IMR-90 (cell line): ENCODE data around the gene RNPEP. TPM values are rescaled to one million over a fixed set of nuclear protein-coding genes. Genes with fewer than 3 reads are reported as not detected.

Source experiments
- ATAC-seq: fragments of 200-7000 bp; cut with Tn5 transposase; 2 replicates; pipeline ENCODE4 v1.9.1; 2020; ENCODE audit warnings: low read depth, mild to moderate bottlenecking, moderate library complexity
- BruUV-seq: library from RNA; stranded (reverse); fragments of 400-500 nt; replicated peaks from 2 replicates; lab custom pipeline; 2021; lab: Mats Ljungman, UMichigan
- CTCF ChIA-PET: fragments of 300-600 bp; formaldehyde crosslinking; extraction: SDS; loops from one replicate; lab custom pipeline; 2021; ENCODE audit warnings: antibody characterized with exemption; lab: Yijun Ruan, JAX
- POLR2A ChIA-PET: fragments of 300-600 bp; sonication (Branson Sonifier 250); formaldehyde crosslinking; loops from one replicate; lab custom pipeline; 2022; ENCODE audit warnings: antibody characterized with exemption; ENCODE audit not compliant: unreplicated experiment; lab: Charles Lee
- DNase-seq: peaks from one replicate; pipeline ENCODE4 v3.0.0; 2013
- H2AFZ ChIP-seq: replicated peaks from 2 replicates; pipeline ENCODE3; 2013; ENCODE audit warnings: low read length, mild to moderate bottlenecking; ENCODE audit not compliant: poor library complexity
- H2AK5ac ChIP-seq: 2 replicates; pipeline ENCODE4 v1.6.1; 2013; ENCODE audit warnings: low read depth, low read length, inconsistent platforms
- H2AK9ac ChIP-seq: replicated peaks from 2 replicates; pipeline ENCODE3; 2013; ENCODE audit warnings: mild to moderate bottlenecking, low read depth, low read length, moderate library complexity; ENCODE audit not compliant: poor library complexity
- H2BK120ac ChIP-seq: 2 replicates; pipeline ENCODE4 v1.6.1; 2013; ENCODE audit warnings: low read depth, low read length, inconsistent platforms
- H2BK15ac ChIP-seq: 3 replicates; pipeline ENCODE4 v1.6.1; 2013; ENCODE audit warnings: low read depth, low read length, inconsistent platforms
- H2BK20ac ChIP-seq: 2 replicates; pipeline ENCODE4 v1.6.1; 2013; ENCODE audit warnings: low read depth, mild to moderate bottlenecking, inconsistent platforms, low read length, moderate library complexity
- H2BK5ac ChIP-seq: 2 replicates; pipeline ENCODE4 v1.6.1; 2013; ENCODE audit warnings: mild to moderate bottlenecking, low read depth, low read length, inconsistent platforms; ENCODE audit not compliant: poor library complexity, severe bottlenecking
- H3K14ac ChIP-seq: replicated peaks from 2 replicates; pipeline ENCODE4 v1.6.1; 2013; ENCODE audit warnings: low read depth, low read length, inconsistent platforms
- H3K18ac ChIP-seq: 2 replicates; pipeline ENCODE4 v1.6.1; 2013; ENCODE audit warnings: low read depth, low read length, control low read depth
- H3K23ac ChIP-seq: 2 replicates; pipeline ENCODE4 v1.6.1; 2013; ENCODE audit warnings: low read depth, low read length, inconsistent platforms
- H3K27ac ChIP-seq: 2 replicates; pipeline ENCODE4 v1.5.1; 2013; ENCODE audit warnings: mild to moderate bottlenecking, control low read depth, low read length; ENCODE audit not compliant: insufficient read depth
- H3K27me3 ChIP-seq: 2 replicates; pipeline ENCODE4 v1.6.1; 2013; ENCODE audit warnings: low read length; ENCODE audit not compliant: control insufficient read depth, insufficient read depth
- H3K36me3 ChIP-seq: 2 replicates; pipeline ENCODE4 v1.6.1; 2013; ENCODE audit warnings: low read length, mixed read lengths; ENCODE audit not compliant: control insufficient read depth, insufficient read depth
- H3K4ac ChIP-seq: 2 replicates; pipeline ENCODE4 v1.6.1; 2013; ENCODE audit warnings: low read depth, low read length, inconsistent platforms
- H3K4me1 ChIP-seq: 2 replicates; pipeline ENCODE4 v1.6.1; 2013; ENCODE audit warnings: low read length, mixed read lengths; ENCODE audit not compliant: control insufficient read depth, insufficient read depth
- H3K4me2 ChIP-seq: 2 replicates; pipeline ENCODE4 v1.6.1; 2013; ENCODE audit warnings: low read depth, mild to moderate bottlenecking, control low read depth, low read length, moderate library complexity
- H3K4me3 ChIP-seq: 2 replicates; pipeline ENCODE4 v1.5.1; 2013; ENCODE audit warnings: low read depth, mild to moderate bottlenecking, control low read depth, low read length, moderate library complexity; ENCODE audit not compliant: insufficient read depth
- H3K56ac ChIP-seq: 2 replicates; pipeline ENCODE4 v1.6.1; 2013; ENCODE audit warnings: low read length, inconsistent platforms; ENCODE audit not compliant: insufficient read depth; ENCODE audit errors: extremely low read depth
- H3K79me1 ChIP-seq, 2 experiments: 2 replicates each; pipeline ENCODE4 v1.6.1; 2013; ENCODE audit warnings: low read length in 2 of 2, inconsistent platforms in 1 of 2, low read depth in 1 of 2
- H3K9ac ChIP-seq: 2 replicates; pipeline ENCODE4 v1.6.1; 2013; ENCODE audit warnings: low read depth, low read length, control low read depth
- H3K9me1 ChIP-seq: 2 replicates; pipeline ENCODE4 v1.6.1; 2013; ENCODE audit warnings: low read length, inconsistent platforms; ENCODE audit not compliant: insufficient read depth
- H3K9me3 ChIP-seq: 2 replicates; pipeline ENCODE4 v1.6.1; 2013; ENCODE audit warnings: low read length; ENCODE audit not compliant: control insufficient read depth, insufficient read depth
- H4K20me1 ChIP-seq: 2 replicates; pipeline ENCODE4 v1.6.1; 2013; ENCODE audit warnings: low read length, inconsistent platforms; ENCODE audit not compliant: insufficient read depth
- H4K5ac ChIP-seq: 2 replicates; pipeline ENCODE4 v1.6.1; 2013; ENCODE audit warnings: mild to moderate bottlenecking, low read depth, low read length, control low read depth
- H4K8ac ChIP-seq, 2 experiments: 2 replicates each; pipeline ENCODE4 v1.6.1; 2013; ENCODE audit warnings: low read depth in 2 of 2, low read length in 2 of 2, control low read depth in 1 of 2, inconsistent platforms in 1 of 2
- H4K91ac ChIP-seq: 2 replicates; pipeline ENCODE4 v1.6.1; 2013; ENCODE audit warnings: low read depth, low read length, inconsistent platforms; ENCODE audit not compliant: insufficient read depth
- CEBPB ChIP-seq: IDR thresholded peaks from 2 replicates; pipeline ENCODE4 v1.6.1; 2012; ENCODE audit warnings: low read depth, low read length, improper control_type of control experiment
- MXI1 ChIP-seq: IDR thresholded peaks from 2 replicates; pipeline ENCODE4 v1.6.1; 2012; ENCODE audit warnings: low read depth, mild to moderate bottlenecking, low read length, moderate library complexity, borderline replicate concordance
- WGBS, 2 experiments: methylation state at CpG; one replicate each; pipeline versions ENCODE4 v1.1.5 to v1.1.7; 2013; ENCODE audit warnings: missing lambda C conversion rate in 2 of 2; ENCODE audit not compliant: insufficient read length in 1 of 2; ENCODE audit errors: extremely low coverage in 2 of 2; 5-methylcytosine and 5-hydroxymethylcytosine counted together
- dilution Hi-C: fragments of 300-500 bp; cut with HindIII; formaldehyde crosslinking; loops from one replicate; pipeline ENCODE4 v1.14.3; 2018; ENCODE audit warnings: low sequenced_read_pairs; ENCODE audit not compliant: unreplicated experiment
- in situ Hi-C: fragments of 300-500 bp; cut with MboI; formaldehyde crosslinking; loops from 3 replicates; pipeline ENCODE4 v1.14.3; 2019; ENCODE audit warnings: low sequenced_read_pairs, inconsistent platforms, mixed read lengths
- intact Hi-C: fragments of 100-400 bp; cut with micrococcal nuclease; formaldehyde crosslinking; loops from 2 replicates; pipeline ENCODE4 v1.10.0; 2022
- polyA plus RNA-seq, 3 experiments: library from polyadenylated mRNA; depleted of rRNA; stranded (reverse); fragments of >200 nt; gene quantifications; 2 replicates each; pipeline ENCODE4 v1.2.3, GENCODE V29; 2012; ENCODE audit warnings: low replicate concordance in 1 of 3
- total RNA-seq: library from RNA; depleted of rRNA; stranded (reverse); fragments of >200 nt; gene quantifications from 2 replicates; pipeline ENCODE4 v1.2.3, GENCODE V29; 2012

RNPEP gene
- total and polyA plus RNA-seq, 2 of the 4 experiments (the other 2 are of a cell fraction), result 49.8 to 75.4 TPM

DNA sequence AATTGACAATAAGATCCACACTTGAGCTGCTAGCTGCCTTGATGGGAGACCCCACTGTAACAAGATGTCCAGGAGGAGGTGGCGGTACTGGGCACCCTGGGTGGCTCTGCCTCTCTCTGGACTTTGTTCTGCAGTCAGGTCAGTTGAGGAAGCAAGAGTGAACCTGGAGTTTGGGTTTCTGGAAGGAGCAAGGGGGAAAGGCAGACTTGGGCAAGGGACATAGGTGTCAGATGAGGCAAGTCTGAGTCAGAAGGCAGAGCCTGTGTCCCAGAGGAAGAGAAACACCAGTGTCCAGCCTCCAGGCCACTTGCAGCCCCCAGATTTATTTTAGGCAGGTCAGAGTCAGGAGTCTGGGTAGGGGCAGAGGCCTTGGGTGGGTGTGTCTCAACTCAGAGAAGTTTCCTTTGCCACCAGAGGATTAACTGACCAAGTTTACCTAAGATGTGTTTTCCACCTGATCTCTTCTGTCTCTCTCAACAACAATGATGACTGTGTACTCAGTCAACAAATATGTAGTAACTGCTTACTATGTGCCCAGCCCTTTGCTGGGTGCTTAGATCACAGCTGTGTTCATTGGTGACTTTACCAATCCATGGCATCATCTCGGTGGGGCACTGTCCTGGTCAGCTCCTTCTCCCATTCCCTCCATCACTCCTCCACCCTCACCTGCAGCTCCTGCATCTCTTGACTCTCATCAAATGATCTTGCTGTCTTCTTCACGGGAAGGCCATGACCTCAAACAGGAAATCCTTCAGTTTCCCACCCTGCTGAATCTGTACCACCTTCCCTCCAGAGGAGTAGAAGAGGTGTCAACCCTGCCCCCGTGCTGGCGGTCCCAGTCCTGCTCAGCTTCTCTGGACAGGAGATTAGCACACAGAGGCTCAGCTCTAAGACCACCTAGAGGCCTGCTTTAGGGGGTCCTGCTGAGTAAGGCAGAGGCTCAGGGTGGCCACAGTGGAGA, 64.6 kb downstream of the RNPEP start:
- no peak; the same call in 1 of the 2 replicates for ATAC-seq
- POLR2A ChIA-PET, result no interaction called here
- intact Hi-C loops, result no loop called here

More for the DNA sequence above, 64.6 kb downstream of the RNPEP start:
- in situ Hi-C loops (no loop called here), dilution Hi-C loops (no loop called here)
- Histone ChIP-seq H3K18ac (no peak overlapping the region), H3K4me1 (no peaks in the 10 kb centered on the region), H4K91ac (no peak overlapping the region), H3K27me3 (peaks cover 13% of the 10 kb centered on the region), H3K79me1 (no peaks in the 10 kb centered on the region), H4K20me1 (no peaks in the 10 kb centered on the region), H3K14ac (no peak overlapping the region), H3K9me3 (no peaks in the 10 kb centered on the region), H3K4me3 (no peak overlapping the region), H3K4me2 (no peak overlapping the region), H4K8ac (no peak overlapping the region), H2AK9ac (no peak overlapping the region), H2BK15ac (0 out of 3 replicates have a peak overlapping the region, but pooled peaks have one; percentile 33), H3K27ac (no peak overlapping the region), H3K9me1 (peaks cover 5% of the 10 kb centered on the region; the same call in 1 of the 2 replicates), H2BK120ac (no peak overlapping the region), H3K23ac (no peak overlapping the region), H3K9ac (no peak overlapping the region), H2AFZ (no peak overlapping the region), H2BK5ac (no peak overlapping the region), H3K56ac (no peak overlapping the region), H2AK5ac (peak overlapping the region; percentile 56), H4K5ac (no peak overlapping the region), H3K36me3 (no peaks in the 10 kb centered on the region), H2BK20ac (no peak overlapping the region), H3K4ac (no peak overlapping the region)
- no peak for DNase-seq
- 92% methylated on average over 1 of the region's 5 CpGs; no CpG with 5 or more reads in 1 of the 2 experiments for WGBS, 2 experiments
- no TSS peak for BruUV-seq
- CTCF ChIA-PET, result no interaction called here
- TF ChIP-seq MXI1 (no peak), CEBPB (peak; percentile 19; the same call in 1 of the 2 replicates)
